Uterus (tissue), 4 donors: Measurements from ENCODE around the gene HOOK2. TPM values are rescaled to one million over a fixed set of nuclear protein-coding genes. Genes with fewer than 3 reads are reported as not detected.
"Not testable (repeated sequence)": the region's sequence is repeated elsewhere in the genome, so short reads cannot be mapped to it uniquely, and the experiment has no call there.

Source experiments
- DNase-seq, 2 donors: peaks; one replicate each; pipeline ENCODE4 v3.0.0-alpha.2; 2019 to 2020
- H3K27ac ChIP-seq, 2 donors: fragments of 200-600 bp; sonication (generic); 1 replicate in 1 of 2; 2 replicates in 1 of 2; pipeline ENCODE4 v1.5.1; 2016 to 2018
- H3K27me3 ChIP-seq, 2 donors: fragments of 200-600 bp; sonication (generic); one replicate each; pipeline ENCODE4 v1.5.1; 2018 to 2019; ENCODE audit warnings: control low read depth in 1 of 2
- H3K36me3 ChIP-seq, 2 donors: fragments of 200-600 bp; sonication (generic); one replicate each; pipeline ENCODE4 v1.5.1; 2019; ENCODE audit warnings: control low read depth in 1 of 2
- H3K4me1 ChIP-seq, 2 donors: fragments of 200-600 bp; sonication (generic); one replicate each; pipeline ENCODE4 v1.5.1; 2018 to 2019; ENCODE audit warnings: control low read depth in 1 of 2
- H3K4me3 ChIP-seq, 2 donors: fragments of 200-600 bp; sonication (generic); 1 replicate in 1 of 2; 2 replicates in 1 of 2; pipeline ENCODE4 v1.5.1; 2018 to 2019; ENCODE audit warnings: mild to moderate bottlenecking in 1 of 2
- H3K9me3 ChIP-seq, 2 donors: fragments of 200-600 bp; sonication (generic); one replicate each; pipeline ENCODE4 v1.5.1; 2019; ENCODE audit warnings: control low read depth in 1 of 2
- CTCF ChIP-seq, 4 experiments: fragments of 200-600 bp in 2 of 4; fragments of 450-650 bp in 2 of 4; sonication (generic) in 2 of 4; IDR thresholded peaks; one replicate each; pipeline ENCODE4 v1.5.1; 2016 to 2019; ENCODE audit warnings: antibody characterized with exemption in 4 of 4, mild to moderate bottlenecking in 2 of 4, moderate library complexity in 1 of 4
- POLR2A ChIP-seq, 2 donors: fragments of 450-650 bp; IDR thresholded peaks; one replicate each; pipeline ENCODE4 v1.6.1; 2016; ENCODE audit warnings: antibody characterized with exemption in 2 of 2, mild to moderate bottlenecking in 1 of 2, moderate library complexity in 1 of 2
- intact Hi-C: fragments of 100-400 bp; cut with DNase I; formaldehyde crosslinking; loops from one replicate; pipeline ENCODE4 v1.15.1; 2023; ENCODE audit warnings: low total_unique reads
- microRNA-seq: library from miRNA; unstranded; fragments of <30 nt; microRNA quantifications from one replicate; pipeline ENCODE4, GENCODE V29; 2016; ENCODE audit warnings: borderline microRNAs expressed, borderline replicate concordance
- small RNA-seq: library from RNA; depleted of rRNA; stranded (forward); fragments of <200 nt; gene quantifications from one replicate; pipeline ENCODE3, GENCODE V24; 2016
- total RNA-seq, 4 donors: library from RNA; depleted of rRNA in 3 of 4; stranded (reverse); fragments of >200 nt in 3 of 4; gene quantifications; one replicate each; pipeline versions ENCODE4 v1.1.0 to v1.2.4, GENCODE V29; 2014 to 2023
- donor health status: DM: yes; HTN: yes; CAD: no.

HOOK2 gene
- total RNA-seq, 4 donors from 2014 or later = 0.59 to 37.5 (median 14.0) TPM

- Histone ChIP-seq H3K4me1 (peaks cover 4 to 5% of the 10 kb centered on the region in 2 donors), H3K36me3 (no peaks in the 10 kb centered on the region), H3K27me3 (no peaks in the 10 kb centered on the region), H3K4me3 (peak overlapping the region in 1 of 2 donors; percentile 86), H3K27ac (peak overlapping the region; percentile 98), H3K9me3 (no peaks in the 10 kb centered on the region)
- no peak for DNase-seq
- intact Hi-C loops = no loop called here
- no peak for TF ChIP-seq CTCF (IDR thresholded peaks at IDR 0.05)
- no peak for TF ChIP-seq POLR2A (IDR thresholded peaks at IDR 0.05)
These were observed 55.1 kb downstream of the HOOK2 start for GRCh38 chr19:12720296-12720695.

- no peaks in the 10 kb centered on the region for H3K27me3 ChIP-seq
- no peaks in the 10 kb centered on the region for H3K36me3 ChIP-seq
- TF ChIP-seq POLR2A (IDR thresholded peaks at IDR 0.05) (no peak), CTCF (IDR thresholded peaks at IDR 0.05) (no peak)
- no peak for DNase-seq
- no peak overlapping the region for H3K4me3 ChIP-seq
- intact Hi-C loops = no loop called here
- H3K4me1 ChIP-seq = peaks cover 4 to 5% of the 10 kb centered on the region in 2 donors
- H3K27ac ChIP-seq = no peak overlapping the region
- H3K9me3 ChIP-seq = no peaks in the 10 kb centered on the region
These were observed 59.4 kb downstream of the HOOK2 start for GRCh38 chr19:12715929-12716328.

GRCh38 chr19:12715102-12715501 lies 60.2 kb downstream of the HOOK2 start:
- intact Hi-C loops = no loop called here

GRCh38 chr19:12713304-12713703 lies 62.0 kb downstream of the HOOK2 start:
- H3K4me3 ChIP-seq, H3K27me3 ChIP-seq: not testable (repeated sequence)

More at GRCh38 chr19:12715102-12715501, 60.2 kb downstream of the HOOK2 start:
- H3K9me3 ChIP-seq = no peaks in the 10 kb centered on the region
- no peak overlapping the region for H3K27ac ChIP-seq
- no peak for TF ChIP-seq POLR2A (IDR thresholded peaks at IDR 0.05)
- TF ChIP-seq CTCF (IDR thresholded peaks at IDR 0.05) = no peak
- no peak for DNase-seq
- H3K4me3 ChIP-seq = no peak overlapping the region
- H3K36me3 ChIP-seq = no peaks in the 10 kb centered on the region
- peaks cover 0 to 1% of the 10 kb centered on the region in 2 donors for H3K4me1 ChIP-seq
- no peaks in the 10 kb centered on the region for H3K27me3 ChIP-seq

More at GRCh38 chr19:12713304-12713703, 62.0 kb downstream of the HOOK2 start:
- DNase-seq, H3K4me1 ChIP-seq, intact Hi-C loops, H3K36me3 ChIP-seq, H3K9me3 ChIP-seq, H3K27ac ChIP-seq: not testable (repeated sequence)

Small RNAs within 50 kb of the gene (microRNA-seq; reads per million reads assigned to microRNA genes)
- gene MIR5684 = not detected

Small RNAs within 50 kb of the gene (small RNA-seq; reads per million reads assigned to genes)
- not detected for gene MIR5684

Other genes with a start within 250 kb of the HOOK2 start
- 10 to 100 TPM in 3 of 4 donors, under 1 TPM in 1; 0.88 to 28.1 (median 21.9) TPM for gene ZNF564, start 224.1 kb downstream of the HOOK2 start, total RNA-seq
- 10 to 100 TPM in 2 of 4 donors, 1 to 10 TPM in 1, under 1 TPM in 1; 0.59 to 15.4 (median 8.1) TPM for gene ZNF490, start 164.7 kb downstream of the HOOK2 start, total RNA-seq
- gene ZNF791, start 164.6 kb downstream of the HOOK2 start, total RNA-seq = 10 to 100 TPM; 22.9 to 67.9 (median 37.1) TPM
- 10 to 100 TPM; 15.9 to 54.1 (median 42.8) TPM for gene MAN2B1, start 108.8 kb downstream of the HOOK2 start, total RNA-seq
- gene WDR83, start 108.7 kb downstream of the HOOK2 start, total RNA-seq = 10 to 100 TPM in 2 of 4 donors, 1 to 10 TPM in 2; 1.5 to 24.7 (median 8.5) TPM
- gene DHPS, start 93.7 kb downstream of the HOOK2 start, total RNA-seq = 100 to 1,000 TPM in 2 of 4 donors, 10 to 100 TPM in 2; 70.9 to 125 (median 97.1) TPM
- not detected for gene GNG14, start 87.6 kb downstream of the HOOK2 start, total RNA-seq
- 1 to 10 TPM in 2 of 4 donors, not detected in 2; 3.8 to 9.5 TPM for gene FBXW9, start 78.9 kb downstream of the HOOK2 start, total RNA-seq
- gene TNPO2, start 51.6 kb downstream of the HOOK2 start, total RNA-seq = 10 to 100 TPM; 29.7 to 92.9 (median 71.2) TPM
- 100 to 1,000 TPM in 3 of 4 donors, 10 to 100 TPM in 1; 88.8 to 490 (median 244) TPM for gene TRIR, start 40.9 kb downstream of the HOOK2 start, total RNA-seq
- 10 to 100 TPM; 15.4 to 57.4 (median 36.4) TPM for gene GET3, start 38.1 kb downstream of the HOOK2 start, total RNA-seq
- gene BEST2, start 23.8 kb downstream of the HOOK2 start, total RNA-seq = under 1 TPM in 2 of 4 donors, not detected in 2; 0.14 to 0.29 TPM
- 100 to 1,000 TPM in 1 of 4 donors, 10 to 100 TPM in 3; 47.4 to 417 (median 81.5) TPM for gene JUNB, start 15.9 kb upstream of the HOOK2 start, total RNA-seq
- 100 to 1,000 TPM; 148 to 178 (median 163) TPM for gene PRDX2, start 26.2 kb upstream of the HOOK2 start, total RNA-seq
- 1 to 10 TPM in 1 of 4 donors, not detected in 3; 4.1 TPM for gene THSD8, start 26.5 kb upstream of the HOOK2 start, total RNA-seq
- 10 to 100 TPM in 1 of 4 donors, 1 to 10 TPM in 3; 2.3 to 18.9 (median 3.1) TPM for gene RNASEH2A, start 31.0 kb upstream of the HOOK2 start, total RNA-seq
- not detected for gene RTBDN, start 59.0 kb upstream of the HOOK2 start, total RNA-seq
- 1 to 10 TPM in 1 of 4 donors, not detected in 3; 1.2 TPM for gene MAST1, start 63.0 kb upstream of the HOOK2 start, total RNA-seq
- 10 to 100 TPM; 19.0 to 65.8 (median 31.0) TPM for gene DNASE2, start 105.9 kb upstream of the HOOK2 start, total RNA-seq
- gene KLF1, start 111.6 kb upstream of the HOOK2 start, total RNA-seq = under 1 TPM in 2 of 4 donors, not detected in 2; 0.77 to 0.97 TPM
- 10 to 100 TPM in 3 of 4 donors, 1 to 10 TPM in 1; 6.8 to 47.9 (median 18.2) TPM for gene GCDH, start 115.6 kb upstream of the HOOK2 start, total RNA-seq
- under 1 TPM in 2 of 4 donors, not detected in 2; 0.41 to 0.49 TPM for gene SYCE2, start 143.7 kb upstream of the HOOK2 start, total RNA-seq
- gene FARSA, start 158.2 kb upstream of the HOOK2 start, total RNA-seq = 10 to 100 TPM in 2 of 4 donors, 1 to 10 TPM in 2; 4.6 to 47.8 (median 20.5) TPM
- 100 to 1,000 TPM; 166 to 616 (median 392) TPM for gene CALR, start 163.1 kb upstream of the HOOK2 start, total RNA-seq
- gene RAD23A, start 170.3 kb upstream of the HOOK2 start, total RNA-seq = 100 to 1,000 TPM in 1 of 4 donors, 10 to 100 TPM in 3; 13.3 to 105 (median 64.4) TPM
- gene GADD45GIP1, start 181.7 kb upstream of the HOOK2 start, total RNA-seq = 10 to 100 TPM in 2 of 4 donors, 1 to 10 TPM in 2; 3.3 to 76.8 (median 12.8) TPM
- gene DAND5, start 194.0 kb upstream of the HOOK2 start, total RNA-seq = under 1 TPM in 1 of 4 donors, not detected in 3; 0.14 TPM
- gene NFIX, start 219.9 kb upstream of the HOOK2 start, total RNA-seq = 100 to 1,000 TPM in 2 of 4 donors, 10 to 100 TPM in 2; 27.4 to 381 (median 78.4) TPM